HEK293 (cell line): Measurements from ENCODE around the gene RNF10.
A peak's percentile ranks its signal among the peaks of the same experiment; 100 is the strongest.

Experiments used
- MZF1 ChIP-seq: fragments of 450-650 bp; formaldehyde crosslinking; IDR thresholded peaks from 2 replicates; pipeline ENCODE4 v1.5.1; 2017; ENCODE audit warnings: missing biosample characterization, missing genetic modification characterization, borderline replicate concordance
- SALL2 ChIP-seq: fragments of 450-650 bp; formaldehyde crosslinking; IDR thresholded peaks from 2 replicates; pipeline ENCODE4 v1.5.0; 2017; ENCODE audit warnings: missing biosample characterization, mild to moderate bottlenecking, missing genetic modification characterization, borderline replicate concordance
- ZFP41 ChIP-seq: fragments of 450-650 bp; formaldehyde crosslinking; IDR thresholded peaks from 2 replicates; pipeline ENCODE4 v1.5.1; 2016; ENCODE audit warnings: missing biosample characterization, missing genetic modification characterization, borderline replicate concordance
- ZNF558 ChIP-seq: fragments of 450-650 bp; formaldehyde crosslinking; IDR thresholded peaks from 2 replicates; pipeline ENCODE4 v1.5.1; 2016; ENCODE audit warnings: missing biosample characterization, missing genetic modification characterization
- ZNF747 ChIP-seq: fragments of 450-650 bp; formaldehyde crosslinking; IDR thresholded peaks from 2 replicates; pipeline ENCODE4 v1.5.1; 2016; ENCODE audit warnings: missing biosample characterization, missing genetic modification characterization
- ZNF76 ChIP-seq: fragments of 450-650 bp; formaldehyde crosslinking; IDR thresholded peaks from 2 replicates; pipeline ENCODE4; 2016; ENCODE audit warnings: low read depth, missing biosample characterization, missing genetic modification characterization, borderline replicate concordance
- ZNF776 ChIP-seq: fragments of 450-650 bp; formaldehyde crosslinking; IDR thresholded peaks from 2 replicates; pipeline ENCODE4 v1.5.0; 2017; ENCODE audit warnings: missing biosample characterization, missing genetic modification characterization, borderline replicate concordance
- ZNF777 ChIP-seq: fragments of 450-650 bp; formaldehyde crosslinking; IDR thresholded peaks from 2 replicates; pipeline ENCODE4 v1.5.1; 2017; ENCODE audit warnings: missing biosample characterization, missing genetic modification characterization, borderline replicate concordance
- ZNF792 ChIP-seq: fragments of 450-650 bp; formaldehyde crosslinking; IDR thresholded peaks from 2 replicates; pipeline ENCODE4 v1.5.1; 2016; ENCODE audit warnings: missing biosample characterization, missing genetic modification characterization
- TF ChIP-seq, protein P1 (sequence below): fragments of 450-650 bp; formaldehyde crosslinking; IDR thresholded peaks from 2 replicates; pipeline ENCODE4 v1.5.1; 2016; ENCODE audit warnings: missing biosample characterization, missing genetic modification characterization

DNA sequence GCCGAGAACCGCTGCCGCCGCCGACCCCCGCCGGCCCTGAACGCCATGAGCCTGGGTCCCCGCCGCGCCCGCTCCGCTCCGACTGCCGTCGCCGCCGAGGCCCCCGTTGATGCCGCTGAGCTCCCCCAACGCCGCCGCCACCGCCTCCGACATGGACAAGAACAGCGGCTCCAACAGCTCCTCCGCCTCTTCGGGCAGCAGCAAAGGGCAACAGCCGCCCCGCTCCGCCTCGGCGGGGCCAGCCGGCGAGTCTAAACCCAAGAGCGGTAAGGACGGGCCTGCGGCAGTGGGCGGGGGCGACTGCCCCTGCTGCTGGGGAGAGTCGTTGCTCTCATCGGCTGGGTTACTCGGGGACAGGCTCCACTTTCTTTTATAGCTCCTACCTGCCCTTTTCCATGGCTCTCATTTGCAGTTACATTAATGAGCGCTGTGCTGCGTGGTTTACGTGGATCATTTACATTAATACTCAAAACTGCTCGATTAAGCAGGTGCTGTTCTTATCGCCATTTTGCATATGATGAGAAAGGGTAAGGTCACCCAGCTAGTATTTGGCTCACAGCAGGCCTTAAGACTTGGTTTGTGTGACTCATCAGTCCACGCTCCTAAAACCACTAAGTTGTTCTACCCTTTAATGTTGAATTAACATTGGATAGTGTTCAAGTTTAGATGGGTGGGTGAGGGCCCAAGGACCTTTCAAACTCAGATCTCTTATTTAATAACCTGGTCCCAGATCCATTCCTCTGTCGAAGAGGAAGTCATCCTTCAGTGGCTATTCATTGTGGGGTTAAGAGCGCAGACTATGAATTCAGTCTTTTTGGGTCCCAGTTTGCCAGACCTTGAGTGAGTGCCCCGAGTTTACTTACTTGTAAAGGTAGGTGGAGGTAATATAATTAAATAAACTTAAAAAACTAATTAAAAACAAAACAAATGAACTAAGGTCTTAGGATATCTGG lies 823 bp downstream of the RNF10 start:
- TF ChIP-seq, protein P1, sequence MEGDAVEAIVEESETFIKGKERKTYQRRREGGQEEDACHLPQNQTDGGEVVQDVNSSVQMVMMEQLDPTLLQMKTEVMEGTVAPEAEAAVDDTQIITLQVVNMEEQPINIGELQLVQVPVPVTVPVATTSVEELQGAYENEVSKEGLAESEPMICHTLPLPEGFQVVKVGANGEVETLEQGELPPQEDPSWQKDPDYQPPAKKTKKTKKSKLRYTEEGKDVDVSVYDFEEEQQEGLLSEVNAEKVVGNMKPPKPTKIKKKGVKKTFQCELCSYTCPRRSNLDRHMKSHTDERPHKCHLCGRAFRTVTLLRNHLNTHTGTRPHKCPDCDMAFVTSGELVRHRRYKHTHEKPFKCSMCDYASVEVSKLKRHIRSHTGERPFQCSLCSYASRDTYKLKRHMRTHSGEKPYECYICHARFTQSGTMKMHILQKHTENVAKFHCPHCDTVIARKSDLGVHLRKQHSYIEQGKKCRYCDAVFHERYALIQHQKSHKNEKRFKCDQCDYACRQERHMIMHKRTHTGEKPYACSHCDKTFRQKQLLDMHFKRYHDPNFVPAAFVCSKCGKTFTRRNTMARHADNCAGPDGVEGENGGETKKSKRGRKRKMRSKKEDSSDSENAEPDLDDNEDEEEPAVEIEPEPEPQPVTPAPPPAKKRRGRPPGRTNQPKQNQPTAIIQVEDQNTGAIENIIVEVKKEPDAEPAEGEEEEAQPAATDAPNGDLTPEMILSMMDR (tag by site-specific recombination) = peak; percentile 46; the same call in 1 of the 2 replicates
- TF ChIP-seq ZNF777 (tag by site-specific recombination) (no peak), ZNF776 (tag by site-specific recombination) (no peak), ZFP41 (tag by site-specific recombination) (no peak), SALL2 (tag by site-specific recombination) (no peak), ZNF792 (no peak), MZF1 (no peak), ZNF558 (no peak), ZNF747 (tag by site-specific recombination) (no peak), ZNF76 (no peak)
